Stimulated activated CD8-positive, alpha-beta memory T cell treated with anti-CD3 and anti-CD28 coated beads, Interleukin-7, amount 100 ng/mL, for 48 hours (primary cell): ENCODE measurements around the gene SOX18.

Experiments used
- DNase-seq, 2 donors: peaks; one replicate each; pipeline ENCODE4 v3.0.0-alpha.2; 2020; ENCODE audit warnings: low read depth in 1 of 2; ENCODE audit errors: extremely low read depth in 1 of 2

The SOX18 gene

DNA sequence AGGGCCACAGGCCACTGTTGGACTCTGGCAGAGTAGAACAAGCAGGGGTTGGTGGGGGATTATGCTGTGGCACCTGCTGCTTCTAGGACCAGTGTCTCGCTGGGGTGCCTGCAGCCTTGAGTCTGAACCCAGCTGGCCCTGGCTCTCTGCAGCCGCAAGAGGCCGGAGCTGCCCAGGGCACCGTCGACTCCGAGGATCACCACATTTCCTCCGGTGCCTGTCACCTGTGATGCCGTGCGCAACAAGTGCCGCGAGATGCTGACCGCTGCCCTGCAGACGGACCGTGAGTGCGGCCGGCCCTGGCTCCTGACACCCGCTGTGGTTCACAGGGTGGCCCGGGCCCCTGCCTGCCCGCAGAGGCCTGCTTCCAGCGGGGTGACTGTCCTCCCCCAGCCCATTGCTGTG is 19.8 kb upstream of the SOX18 start:
- DNase-seq = no peak

DNA sequence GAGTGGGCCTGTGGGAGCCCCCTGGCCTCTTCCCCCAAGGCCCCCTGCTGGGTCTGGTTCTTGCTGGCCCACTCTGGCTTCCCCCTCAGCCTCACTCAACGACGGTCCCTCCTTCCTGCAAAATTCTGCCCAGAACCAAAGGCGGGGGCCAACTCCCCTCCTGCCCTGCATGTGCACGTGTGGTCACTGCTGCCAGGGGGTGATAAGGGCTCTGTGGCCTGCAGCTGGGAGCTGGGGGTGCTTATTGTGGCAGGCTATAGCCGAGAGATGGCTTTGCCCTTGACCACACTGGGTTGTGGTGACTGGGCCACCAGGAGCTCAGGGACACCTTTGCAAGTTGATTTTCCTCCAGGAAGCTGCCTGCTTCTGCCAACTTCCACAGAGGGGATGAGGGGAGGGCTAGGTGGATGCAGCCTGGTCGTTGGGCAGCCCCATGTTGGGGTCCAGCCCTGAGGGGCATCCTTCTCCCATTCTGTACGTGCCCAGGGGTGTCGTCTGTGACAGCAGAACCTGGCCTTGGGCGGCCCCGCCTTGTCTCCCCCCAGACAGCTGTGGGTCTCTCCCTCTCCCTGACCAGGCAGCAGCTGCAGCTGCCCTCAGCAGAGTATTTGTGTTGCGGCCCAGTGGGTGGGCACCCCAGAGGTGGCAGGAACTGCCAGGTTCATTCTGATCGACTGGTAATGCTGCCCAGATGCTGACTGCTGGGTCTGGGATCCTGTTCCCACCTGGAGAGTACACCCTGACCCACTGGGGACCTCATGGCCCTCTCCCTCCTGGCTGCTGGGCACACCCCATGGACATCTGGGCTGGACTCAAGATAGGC is 19.2 kb upstream of the SOX18 start:
- no peak for DNase-seq

DNA sequence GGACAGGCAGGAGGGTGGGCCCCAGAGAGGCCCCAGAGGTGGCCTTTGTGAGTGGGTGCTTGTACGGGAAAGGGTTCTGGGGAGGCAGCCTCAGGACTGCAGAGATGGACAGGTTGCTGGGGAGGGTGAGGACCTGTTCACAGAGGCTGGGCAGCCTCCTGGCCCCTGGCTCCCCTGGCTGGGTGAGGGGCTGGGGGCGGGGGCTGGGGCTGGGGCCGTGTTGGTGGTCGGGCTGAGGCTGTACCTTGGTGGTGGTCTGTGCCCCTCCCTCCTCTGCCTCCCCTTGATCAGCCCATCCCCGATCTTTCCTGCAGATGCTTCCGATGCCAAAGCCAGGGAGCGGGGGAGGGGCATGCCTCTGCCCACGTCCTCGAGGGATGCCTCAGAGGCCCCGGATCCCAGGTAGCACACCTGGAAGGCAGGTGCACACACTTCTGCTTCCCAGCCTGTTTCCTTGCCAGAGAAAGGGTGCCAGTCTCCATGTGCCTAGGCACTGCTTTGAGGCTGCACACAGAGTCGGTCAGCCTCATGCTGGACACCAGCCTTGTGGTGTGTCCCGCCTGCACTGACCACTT is 18.4 kb upstream of the SOX18 start:
- DNase-seq = no peak

DNA sequence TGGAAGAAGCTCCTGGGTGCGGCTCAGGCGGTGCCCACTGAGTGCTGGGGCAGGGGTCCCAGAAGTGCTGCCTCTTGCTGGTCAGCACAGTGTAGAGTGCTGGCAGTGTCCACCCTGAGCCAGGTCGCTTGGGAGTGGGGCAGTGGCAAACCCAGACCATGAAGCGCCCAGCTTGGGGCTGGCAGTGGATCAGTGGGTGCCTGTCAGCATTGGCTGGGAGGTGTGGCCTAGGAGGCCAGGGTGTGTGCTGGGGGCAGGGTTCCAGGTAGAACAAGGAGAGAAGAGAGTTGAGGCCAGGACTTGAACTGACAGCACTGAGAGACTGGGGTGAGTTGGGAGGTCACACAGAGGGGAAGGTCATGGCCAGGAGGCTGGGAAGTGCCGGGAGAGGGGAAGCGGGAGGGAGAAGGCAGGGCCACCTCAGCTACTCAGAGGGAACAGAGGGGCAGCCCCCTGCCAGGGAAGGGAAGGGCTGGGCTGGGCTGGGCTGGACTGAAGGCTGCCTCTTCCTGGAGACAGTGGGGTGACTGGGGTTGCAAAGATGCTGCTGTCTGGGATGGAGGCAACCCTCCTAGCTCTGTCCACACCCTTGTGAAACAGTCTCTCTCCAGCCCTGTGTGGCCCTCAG is 17.7 kb upstream of the SOX18 start:
- no peak for DNase-seq

DNA sequence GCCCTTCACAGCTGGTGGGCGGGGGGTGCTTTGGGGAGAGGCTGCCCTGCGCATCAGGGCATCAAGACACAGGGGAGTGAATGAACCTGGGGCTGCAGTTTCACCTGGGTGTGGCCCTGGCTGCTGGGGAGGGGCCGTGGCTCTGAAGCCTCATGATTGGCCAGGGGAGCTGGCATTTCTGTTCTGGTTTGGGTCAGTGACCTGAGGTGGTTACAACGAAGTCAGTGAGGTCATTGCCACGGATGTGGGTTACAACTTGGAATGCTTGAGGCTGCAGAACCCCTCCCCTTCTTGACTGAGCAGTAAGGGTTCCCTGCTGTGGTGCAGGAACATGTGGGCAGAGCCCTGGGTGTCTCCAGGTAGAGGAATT is 16.5 kb upstream of the SOX18 start:
- peak in 1 of 2 donors; percentile 72 for DNase-seq

DNA sequence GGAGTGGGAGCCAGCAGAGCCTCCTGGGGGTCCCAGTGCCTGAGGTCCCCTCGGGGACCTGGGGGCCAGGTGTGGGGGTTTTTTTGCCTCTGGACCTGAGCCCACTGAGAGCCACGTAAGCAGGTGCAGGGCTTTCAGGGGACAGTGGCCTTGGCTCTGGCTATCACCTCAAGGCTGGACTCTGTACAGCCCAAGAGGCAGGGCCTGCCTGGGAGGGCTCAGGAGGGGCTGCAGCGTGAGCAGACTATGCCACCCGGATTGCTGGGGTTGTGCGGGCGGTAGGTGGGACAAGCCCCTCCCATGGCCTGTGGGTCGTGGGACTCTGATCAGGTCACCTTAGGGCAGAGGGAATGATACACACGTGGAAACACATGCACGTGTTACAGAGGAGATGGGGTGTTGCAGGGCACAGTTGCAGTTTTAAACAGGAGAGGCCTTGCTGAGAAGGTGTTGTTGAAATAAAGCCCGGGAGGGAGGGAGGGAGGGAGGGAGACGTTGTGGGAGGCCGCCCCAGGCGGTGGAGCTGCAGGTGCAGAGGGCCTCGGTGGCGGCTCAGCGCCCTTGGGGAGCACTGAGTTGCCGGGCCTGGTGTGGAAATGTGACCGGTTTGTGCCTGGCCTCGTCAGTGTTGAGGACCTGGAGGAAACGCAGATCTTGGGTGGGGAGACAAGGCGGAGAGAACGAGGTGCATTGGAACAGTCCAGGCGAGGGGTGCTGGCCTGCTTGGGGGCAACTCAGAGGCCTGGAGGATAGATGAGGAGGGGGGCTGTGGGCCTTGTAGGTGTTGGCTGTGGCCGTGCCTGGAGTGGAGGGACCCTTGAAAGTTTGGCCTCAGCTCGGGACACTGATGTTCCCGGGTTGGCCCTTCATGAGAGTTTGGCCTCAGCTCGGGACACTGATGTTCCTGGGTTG is 15.9 kb upstream of the SOX18 start:
- DNase-seq = no peak

DNA sequence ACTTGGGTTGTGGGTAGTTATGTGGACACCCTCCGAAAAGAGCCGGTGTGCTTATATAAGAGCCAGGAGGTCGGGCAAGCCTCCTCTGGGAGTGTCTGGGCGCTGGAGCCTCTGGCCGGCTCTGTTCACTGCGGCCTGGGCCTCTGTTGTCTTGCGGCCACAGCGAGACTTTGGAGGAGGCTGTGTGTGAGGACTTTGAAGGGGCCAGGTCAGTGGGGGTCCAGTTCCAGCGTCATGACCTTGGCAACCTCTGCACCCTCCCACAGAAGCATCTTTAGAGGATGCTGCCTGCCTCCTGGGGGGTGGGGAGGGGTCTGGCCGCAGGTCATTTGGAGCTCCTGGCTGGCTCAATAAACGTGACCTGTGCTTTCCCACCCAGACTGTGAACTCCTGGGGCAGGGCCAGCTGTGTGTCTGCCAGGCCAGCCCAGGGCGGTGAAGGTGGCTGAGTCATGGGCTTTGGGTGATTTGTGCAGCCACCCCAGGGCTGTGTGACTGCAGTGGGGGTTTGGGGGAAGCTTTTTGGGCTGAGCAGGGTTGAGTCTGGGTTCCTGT is 14.8 kb upstream of the SOX18 start:
- DNase-seq = no peak

DNA sequence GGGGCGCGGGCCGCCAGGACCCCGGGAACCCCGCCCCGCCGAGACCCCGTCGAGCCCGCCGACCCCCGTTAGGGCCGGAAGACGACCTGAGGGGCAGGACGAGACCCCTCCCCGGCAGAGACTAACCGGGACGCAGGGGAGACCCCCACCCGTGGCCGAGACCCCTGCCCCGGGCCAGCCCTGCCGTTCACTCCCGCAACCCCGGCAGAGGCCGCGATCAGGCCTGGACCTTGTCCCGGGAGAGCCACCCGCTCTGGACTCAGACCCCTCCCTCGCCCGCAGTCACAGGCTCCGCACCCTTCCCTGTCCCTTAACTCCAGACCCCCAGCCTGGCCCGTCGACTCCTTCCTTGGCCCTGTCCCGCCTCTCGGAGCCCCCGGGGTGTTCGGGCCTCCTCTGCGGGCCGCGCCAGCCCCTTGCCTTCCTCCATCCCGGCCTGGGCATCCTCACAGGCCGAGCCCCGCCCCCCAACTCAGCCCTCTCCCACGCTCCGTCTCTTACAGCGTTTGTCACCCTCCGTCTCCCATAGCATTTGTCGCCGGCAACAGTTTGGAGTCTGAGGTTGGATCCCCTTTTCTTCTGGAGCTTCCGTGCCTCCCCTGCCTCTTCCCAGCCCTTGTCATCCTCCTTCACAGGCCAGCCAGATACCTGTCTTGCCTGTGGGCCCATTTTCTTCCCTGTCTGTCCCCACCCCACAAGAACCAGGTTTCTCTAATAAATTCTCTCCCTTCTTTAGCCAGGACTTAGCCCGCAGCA is 14.1 kb upstream of the SOX18 start:
- DNase-seq = peak in 1 of 2 donors; percentile 25

DNA sequence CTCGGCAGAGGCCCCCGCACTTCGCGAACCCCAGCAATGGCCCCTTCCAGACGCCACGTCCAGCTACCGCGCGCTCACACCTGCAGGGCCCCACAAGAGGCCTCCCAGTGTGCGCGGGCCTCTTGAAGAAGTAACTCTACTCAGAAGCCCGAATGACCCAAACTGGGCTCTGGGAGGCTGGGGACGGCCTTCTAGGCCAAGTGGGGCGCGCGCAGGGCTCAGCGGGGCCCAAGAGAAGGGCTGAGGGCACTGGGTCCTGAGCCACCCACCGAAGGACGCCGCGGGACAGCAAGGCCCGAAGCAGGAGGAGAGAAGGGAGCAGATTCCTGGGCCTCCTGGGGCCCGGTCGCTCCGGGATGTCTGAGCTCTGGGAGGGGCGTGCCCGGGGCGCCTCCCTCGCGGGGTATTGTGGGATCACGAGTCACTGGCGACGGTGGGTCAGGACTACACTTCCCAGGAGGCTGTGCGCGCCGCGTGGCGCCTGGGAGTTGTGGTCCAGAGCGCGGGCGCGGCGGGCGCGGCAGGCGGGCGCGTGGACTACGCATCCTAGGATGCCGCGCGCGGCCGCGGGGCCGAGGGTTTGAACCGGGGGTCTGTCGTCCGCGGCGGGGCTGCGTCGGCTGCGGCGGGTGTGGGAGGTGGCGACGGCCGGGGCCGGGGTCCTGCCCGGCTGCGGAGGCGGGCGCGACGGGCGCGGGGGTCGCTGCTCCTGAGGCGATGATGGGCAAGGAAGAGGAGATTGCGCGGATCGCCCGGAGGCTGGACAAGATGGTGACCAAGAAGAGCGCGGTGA is 13.4 kb upstream of the SOX18 start, which contains the start of gene TCEA2:
TCEA2 (plus strand) TSS at position 603 of the 793 bp plus-strand sequence; CDS start at position 718, 115 bp downstream.
- DNase-seq = peak; percentile 91 to 94

DNA sequence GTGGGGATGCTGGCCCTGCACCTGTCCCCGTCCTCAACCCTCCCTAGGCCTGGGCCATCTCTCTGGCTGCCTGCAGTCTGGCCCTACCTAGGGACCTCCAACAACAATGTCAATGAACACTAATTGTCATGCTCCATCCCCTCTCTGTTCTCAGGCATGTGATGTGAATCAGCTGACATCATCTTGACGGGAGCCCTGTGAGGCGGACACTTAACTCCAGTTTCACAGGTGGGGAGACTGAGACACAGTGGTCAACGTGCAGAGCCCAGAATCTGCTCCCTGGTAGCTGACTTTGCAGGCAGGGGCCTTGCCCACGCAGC is 12.8 kb upstream of the SOX18 start:
- DNase-seq = no peak

DNA sequence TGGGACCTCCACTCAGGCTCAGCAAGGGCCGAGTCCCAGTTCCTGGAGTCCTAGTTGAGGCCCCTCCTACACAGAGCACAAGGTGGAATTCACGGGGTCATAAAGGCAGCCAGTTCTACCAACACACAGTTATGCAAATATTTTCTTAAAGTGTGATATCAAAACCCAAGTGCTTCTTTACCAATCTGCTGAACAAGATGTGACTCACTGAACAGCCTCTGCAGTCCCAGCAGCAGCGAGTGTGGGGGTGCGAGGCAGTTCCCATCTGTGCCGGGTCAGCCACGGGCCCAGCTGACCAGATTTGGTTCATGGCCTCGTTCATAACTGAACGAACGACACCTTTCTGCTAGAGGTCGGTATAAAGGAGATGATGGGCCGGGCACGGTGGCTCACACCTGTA is 9.1 kb upstream of the SOX18 start:
- no peak for DNase-seq

DNA sequence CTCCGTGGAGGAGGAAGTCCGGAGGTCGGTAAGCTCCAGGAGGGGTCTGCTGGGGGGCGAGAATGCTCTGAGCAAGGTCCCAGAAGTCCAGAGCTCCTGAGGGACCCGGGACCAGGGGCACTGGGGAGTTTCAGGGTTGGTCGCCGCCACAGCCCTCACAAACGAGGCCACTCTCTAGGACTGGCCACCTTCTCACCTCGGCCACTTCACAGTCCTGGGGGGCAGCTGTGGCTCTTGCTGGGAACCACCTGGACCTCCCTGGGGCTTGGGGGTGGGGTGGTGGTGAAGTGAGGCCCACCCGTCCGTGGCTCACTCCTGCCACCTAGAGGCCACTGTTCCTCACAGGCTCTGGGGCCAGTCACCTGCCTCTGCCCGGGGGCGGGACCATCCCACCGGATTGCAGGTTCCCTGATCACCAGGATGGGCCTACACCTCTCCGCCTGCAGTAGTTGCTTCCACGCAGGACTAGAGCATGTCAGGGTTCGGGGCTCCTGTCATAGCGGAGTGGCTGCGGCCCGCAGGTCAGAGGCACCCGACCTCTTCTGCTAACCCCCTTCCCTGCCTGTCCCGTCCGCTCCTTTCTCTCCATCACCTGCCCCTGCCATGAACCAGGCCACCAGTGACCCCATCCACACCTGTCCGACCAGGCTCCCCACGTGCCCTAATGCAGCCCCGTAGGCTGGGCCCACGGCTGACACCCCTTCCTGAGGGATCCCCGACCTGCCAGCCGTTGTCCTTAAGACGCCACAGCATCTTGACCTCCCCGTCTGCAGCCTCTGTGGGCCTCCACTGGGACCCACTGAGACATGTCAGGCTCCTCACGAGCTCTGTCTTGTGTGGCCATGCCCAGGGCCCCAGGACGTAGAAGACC is 8.4 kb upstream of the SOX18 start:
- DNase-seq = peak; percentile 60 to 76

DNA sequence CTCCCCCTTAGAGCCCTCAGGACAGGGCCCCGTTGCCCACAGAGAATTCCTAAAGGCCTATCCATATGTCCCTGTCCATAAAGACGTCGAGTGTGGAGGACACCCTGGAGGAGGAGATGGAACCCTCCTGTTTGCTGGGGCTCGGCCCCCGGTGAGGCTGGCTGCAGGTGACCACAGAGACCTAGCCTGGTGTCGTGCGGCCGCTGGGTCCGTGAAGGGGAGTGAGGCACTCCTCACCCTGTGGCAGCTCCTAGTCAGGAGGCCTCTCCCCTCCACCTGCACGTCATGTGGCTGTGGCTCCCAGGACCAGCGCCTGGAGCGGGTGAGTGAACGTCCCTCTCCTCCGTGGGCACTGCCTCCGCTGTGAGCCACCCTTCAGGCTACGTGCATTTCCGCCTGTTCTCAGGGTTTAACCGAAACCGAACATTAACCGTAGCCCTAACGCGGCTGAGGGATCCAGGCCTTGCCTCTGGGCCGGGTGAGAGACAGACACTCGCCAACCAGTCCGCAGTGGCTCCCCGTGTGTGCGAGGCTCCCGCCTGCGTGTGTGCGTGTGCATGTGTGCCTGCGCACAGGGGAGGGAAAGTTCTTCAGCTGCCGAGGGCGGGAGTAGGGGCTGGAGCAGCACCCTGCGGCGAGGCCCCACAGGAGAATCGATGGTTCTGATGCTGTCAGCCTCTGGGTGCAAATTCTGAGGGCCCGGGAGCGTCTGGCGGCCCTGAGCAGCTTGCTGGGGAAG is 7.6 kb upstream of the SOX18 start:
- no peak for DNase-seq

DNA sequence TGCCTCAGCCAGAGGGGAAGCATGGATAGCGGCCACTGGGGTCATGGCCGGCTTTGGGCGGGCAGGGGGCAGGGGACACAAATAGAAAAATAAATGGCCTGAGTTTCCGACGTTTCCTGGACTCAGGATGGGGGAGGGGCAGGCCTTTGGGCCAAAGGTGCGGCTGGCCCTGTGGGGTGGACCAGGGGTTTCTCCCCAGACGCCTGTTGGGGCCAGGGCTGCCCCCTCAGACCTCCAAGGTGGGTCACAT is 7.1 kb upstream of the SOX18 start:
- no peak for DNase-seq

DNA sequence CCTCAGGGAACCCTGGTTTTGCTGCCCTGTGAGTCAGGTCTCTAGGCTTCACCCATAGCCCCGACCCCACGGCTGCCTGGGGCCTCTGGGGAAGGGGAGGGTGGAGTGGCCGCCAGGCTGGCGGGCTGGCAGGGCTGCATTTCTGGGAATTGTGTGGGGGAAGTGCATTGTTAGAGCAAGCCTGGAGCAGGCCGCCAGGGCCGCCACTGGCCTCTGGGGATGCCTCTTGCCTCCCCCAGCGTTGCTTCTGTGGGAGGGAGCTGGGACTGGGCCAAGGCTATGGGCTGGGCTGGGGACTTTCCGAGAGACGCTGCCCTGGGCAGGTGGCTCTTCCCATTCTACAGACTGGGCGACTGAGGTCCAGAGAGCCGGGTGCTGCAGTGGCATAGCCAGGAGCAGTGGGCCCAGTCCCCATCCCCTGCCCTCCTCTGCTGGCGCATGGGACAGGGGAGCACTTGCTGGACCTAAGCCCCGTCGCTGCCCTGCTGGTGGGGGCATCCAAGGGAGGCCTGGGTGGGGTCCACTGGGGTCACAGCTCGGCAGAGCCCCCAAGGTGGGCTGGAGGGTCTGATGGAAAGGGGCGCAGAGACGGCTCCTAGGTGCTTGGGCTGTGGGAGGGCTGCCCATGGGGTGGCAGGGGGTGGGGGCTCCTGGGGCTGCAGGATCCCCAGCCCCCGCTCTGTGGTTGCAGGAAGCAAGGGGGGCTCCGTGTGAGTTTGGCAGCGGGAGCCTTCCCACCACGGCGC is 6.6 kb upstream of the SOX18 start:
- DNase-seq = no peak

DNA sequence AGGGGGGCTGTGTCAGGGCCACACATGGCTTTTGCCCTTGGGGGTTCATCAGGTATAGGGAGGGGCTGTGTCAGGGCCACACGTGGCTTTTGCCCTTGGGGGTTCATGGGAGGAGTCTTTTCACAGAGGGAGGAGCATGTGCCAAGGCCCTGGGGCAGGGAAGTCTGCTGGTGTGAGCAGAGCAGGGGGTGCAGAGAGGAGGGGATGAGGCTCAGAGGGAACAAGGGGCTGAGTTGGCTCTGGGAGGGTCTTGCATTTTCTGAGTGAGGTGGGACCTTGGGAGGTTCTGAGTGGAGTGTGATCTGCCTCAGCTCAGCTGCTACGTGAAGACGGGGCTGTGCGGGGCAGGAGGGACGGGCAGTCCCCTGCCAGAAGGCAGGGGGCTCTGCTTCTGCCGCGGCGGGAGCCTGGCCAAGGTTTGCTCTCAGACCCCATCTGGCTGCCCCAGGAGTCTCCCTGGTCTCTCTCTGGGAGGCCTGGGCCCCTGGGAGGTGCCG is 6.0 kb upstream of the SOX18 start:
- DNase-seq = no peak
